Pons (tissue), 1 donor: ENCODE results near the gene SLC1A1.
A peak's percentile ranks its signal among the peaks of the same experiment; 100 is the strongest.
"Not testable (repeated sequence)": the region's sequence is repeated elsewhere in the genome, so short reads cannot be mapped to it uniquely, and the experiment has no call there.

Experiments used
- DNase-seq: peaks from one replicate; pipeline ENCODE4 v3.0.0-alpha.2; 2016; ENCODE audit warnings: low spot score

SLC1A1 gene

GRCh38 chr9:4579001-4579400 is 88.7 kb downstream of the SLC1A1 start:
- no peak for DNase-seq

DNA sequence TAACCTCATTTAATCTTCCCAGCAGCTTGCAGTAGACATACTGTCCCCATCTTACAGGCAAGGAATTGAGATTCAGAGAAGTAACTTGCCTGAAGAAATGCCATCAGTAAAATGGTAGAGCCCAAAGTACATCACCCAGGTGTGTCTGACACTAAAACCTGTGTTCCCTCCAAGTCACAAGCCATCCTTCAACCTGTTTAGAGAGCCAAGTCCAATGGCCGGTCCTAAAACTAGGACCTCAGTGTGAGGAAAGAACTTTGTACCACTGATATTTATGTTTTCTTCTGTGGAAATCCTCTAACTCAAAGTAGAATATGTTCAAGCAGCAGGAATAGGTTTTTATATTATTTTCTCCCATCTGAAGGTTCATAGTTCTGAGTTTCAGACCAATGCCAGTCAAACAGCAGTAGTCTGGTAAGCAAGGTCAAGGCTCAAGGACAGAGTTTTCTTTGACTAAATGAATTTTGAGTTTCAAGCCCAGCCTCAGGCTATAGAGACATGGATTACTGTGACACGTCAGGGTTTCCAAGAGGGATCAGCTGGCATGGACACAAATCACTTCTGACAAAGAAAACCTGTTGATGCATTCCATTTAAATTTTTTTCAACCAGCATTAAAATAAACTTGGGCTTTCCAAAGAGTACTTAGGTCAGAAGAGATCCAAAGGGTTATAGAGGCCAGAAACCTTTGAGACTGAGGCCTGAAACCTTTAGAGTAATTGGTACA is 90.9 kb downstream of the SLC1A1 start:
- no peak for DNase-seq

GRCh38 chr9:4581861-4582565 is 91.7 kb downstream of the SLC1A1 start:
- DNase-seq, result no peak

GRCh38 chr9:4583001-4583400 is 92.7 kb downstream of the SLC1A1 start:
- DNase-seq, result no peak

- no peak for DNase-seq
These were observed 94.4 kb downstream of the SLC1A1 start for GRCh38 chr9:4584636-4585035.

DNA sequence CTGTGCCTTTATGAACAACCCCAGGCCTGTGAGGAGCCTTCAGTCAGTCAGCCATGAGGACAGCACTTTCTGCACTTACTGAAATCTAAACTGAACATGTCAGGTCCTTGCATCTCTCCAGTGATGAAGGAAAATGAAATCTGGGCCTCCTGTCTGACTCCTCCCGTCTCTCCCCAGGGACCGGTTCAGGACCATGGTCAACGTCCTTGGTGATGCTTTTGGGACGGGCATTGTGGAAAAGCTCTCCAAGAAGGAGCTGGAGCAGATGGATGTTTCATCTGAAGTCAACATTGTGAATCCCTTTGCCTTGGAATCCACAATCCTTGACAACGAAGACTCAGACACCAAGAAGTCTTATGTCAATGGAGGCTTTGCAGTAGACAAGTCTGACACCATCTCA is 94.9 kb downstream of the SLC1A1 start:
- no peak for DNase-seq

GRCh38 chr9:4588721-4589120 is 98.5 kb downstream of the SLC1A1 start:
- no peak for DNase-seq

DNA sequence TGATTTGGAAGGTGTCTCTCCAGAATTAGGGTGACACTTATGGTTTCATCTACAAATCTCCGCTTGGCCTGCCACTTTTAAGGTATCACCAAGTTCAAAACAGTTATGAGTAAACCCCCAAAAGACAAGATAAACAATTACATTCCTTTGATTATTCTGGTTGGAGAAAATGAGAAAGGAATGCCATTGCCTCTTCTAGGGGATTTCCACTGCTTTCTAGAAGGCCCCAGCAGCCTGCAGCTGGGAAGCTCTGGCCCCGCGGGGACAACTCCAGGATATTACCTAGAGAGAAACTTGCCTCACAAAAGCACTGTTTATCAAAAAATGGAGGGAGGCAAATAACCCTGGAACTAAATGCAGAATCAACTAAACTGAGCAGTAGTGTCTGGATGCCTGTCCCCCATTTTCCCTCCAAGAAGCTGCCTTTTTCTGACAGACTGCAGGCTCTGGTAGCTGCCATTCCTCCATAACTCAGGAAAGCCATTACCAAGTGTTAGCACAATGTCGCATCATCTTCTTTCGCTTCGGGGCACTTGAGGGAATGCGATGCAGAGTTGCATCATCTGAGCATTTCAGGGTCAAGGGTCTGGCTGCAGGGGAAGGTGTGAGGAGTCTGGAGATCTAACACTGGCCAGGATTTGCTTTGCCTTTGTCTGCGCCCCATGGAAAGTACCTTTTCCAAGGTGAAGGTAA is 100.3 kb downstream of the SLC1A1 start:
- DNase-seq, result no peak

- DNase-seq, result no peak
These were observed 100.8 kb downstream of the SLC1A1 start for GRCh38 chr9:4591123-4591500.

- no peak for DNase-seq
These were observed 102.0 kb downstream of the SLC1A1 start for GRCh38 chr9:4592295-4592694.

- DNase-seq, result no peak
These were observed 102.6 kb downstream of the SLC1A1 start for GRCh38 chr9:4592886-4593285.

- DNase-seq, result no peak
These were observed 104.3 kb downstream of the SLC1A1 start for GRCh38 chr9:4594545-4594944.

GRCh38 chr9:4594994-4595393 is 104.7 kb downstream of the SLC1A1 start:
- DNase-seq, result no peak

- peak; percentile 12 for DNase-seq
These were observed 106.1 kb downstream of the SLC1A1 start for GRCh38 chr9:4596165-4596922.

DNA sequence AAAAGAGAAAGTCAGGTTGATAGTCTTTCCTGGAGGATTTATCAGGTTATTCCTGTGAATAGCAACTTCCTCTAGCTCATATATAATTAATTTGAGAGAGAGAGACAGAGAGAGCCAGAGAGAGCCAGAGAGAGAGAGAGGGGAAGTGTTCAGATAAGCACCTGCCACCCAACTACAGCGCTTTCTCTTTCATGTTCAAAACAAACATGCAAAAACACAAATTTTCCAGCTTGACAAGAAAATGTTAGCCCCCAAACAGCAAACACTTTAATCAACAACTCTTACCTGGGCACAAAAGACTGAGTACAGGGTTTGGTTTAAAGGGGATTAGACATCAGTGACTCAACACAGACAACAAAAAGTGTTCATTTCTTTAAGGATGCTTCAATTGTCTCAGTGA is 110.1 kb downstream of the SLC1A1 start:
- no peak for DNase-seq

DNA sequence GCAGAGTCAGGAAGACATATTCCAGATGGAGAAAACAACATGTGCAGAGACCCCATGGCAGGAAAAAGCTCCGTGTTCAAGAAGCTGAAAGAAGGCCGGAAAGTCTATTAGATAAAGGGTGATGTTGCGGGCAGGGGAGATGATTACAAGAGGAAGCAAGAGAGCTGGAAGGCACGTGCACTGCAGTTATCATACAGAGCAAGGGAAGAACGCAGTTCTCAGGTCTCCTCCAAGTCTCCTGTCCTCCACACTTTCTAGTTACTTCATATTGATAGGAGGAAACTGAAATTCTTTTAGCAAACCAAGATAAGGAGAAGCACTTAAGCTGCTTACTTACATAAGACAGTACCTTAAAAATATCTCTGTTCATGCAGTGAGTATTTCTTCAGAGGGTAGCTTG is 113.6 kb downstream of the SLC1A1 start:
- DNase-seq, result no peak

GRCh38 chr9:4604678-4605095 is 114.4 kb downstream of the SLC1A1 start:
- DNase-seq, result peak; percentile 84

DNA sequence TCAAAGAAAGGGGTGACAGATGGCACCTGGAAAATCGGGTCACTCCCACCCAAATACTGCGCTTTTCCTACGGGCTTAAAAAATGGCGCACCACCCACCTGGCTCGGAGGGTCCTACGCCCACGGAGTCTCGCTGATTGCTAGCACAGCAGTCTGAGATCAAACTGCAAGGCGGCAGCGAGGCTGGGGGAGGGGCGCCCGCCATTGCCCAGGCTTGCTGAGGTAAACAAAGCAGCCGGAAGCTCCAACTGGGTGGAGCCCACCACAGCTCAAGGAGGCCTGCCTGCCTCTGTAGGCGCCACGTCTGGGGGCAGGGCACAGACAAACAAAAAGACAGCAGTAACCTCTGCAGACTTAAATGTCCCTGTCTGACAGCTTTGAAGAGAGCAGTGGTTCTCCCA is 115.8 kb downstream of the SLC1A1 start:
- DNase-seq, result not testable (repeated sequence)

- no peak for DNase-seq
These were observed 124.4 kb downstream of the SLC1A1 start for GRCh38 chr9:4614627-4615026.

DNA sequence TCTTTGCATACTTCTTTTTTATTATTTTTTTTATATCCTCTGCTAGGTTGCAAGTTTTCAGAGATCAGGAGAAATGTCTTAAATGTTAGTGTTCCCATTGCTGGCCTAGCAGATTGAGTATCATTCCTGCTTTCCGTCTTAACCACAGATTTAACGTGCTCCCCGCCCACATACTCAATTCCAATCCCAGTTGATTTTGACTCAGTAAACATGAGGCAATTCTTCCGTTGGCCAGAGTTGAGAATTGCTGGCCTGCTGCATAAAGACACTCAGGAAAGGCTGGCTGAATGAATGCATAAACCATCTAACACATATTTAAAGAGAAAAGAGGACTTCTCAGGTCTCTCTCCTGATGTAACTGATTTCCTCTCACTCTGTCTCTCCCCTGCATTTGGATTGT is 125.0 kb downstream of the SLC1A1 start:
- DNase-seq, result no peak

DNA sequence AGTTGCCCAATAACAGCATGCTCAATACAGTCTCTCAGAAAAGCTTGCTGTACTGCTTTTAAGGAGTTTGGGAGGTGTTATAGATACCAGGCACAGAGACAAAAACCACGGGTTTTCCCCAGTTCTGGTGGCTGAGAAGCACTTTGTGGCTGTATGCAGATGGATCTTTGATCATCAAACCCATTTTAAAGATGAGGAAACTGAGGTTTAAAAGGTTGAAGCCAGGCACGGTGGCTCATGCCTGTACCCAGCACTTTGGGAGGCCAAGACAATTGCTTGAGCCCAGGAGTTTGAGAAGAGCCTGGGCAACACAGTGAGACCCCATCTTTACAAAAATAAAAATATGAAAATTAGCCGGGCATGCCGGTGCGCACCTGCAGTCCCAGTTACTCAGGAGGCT is 125.5 kb downstream of the SLC1A1 start:
- DNase-seq, result no peak

DNA sequence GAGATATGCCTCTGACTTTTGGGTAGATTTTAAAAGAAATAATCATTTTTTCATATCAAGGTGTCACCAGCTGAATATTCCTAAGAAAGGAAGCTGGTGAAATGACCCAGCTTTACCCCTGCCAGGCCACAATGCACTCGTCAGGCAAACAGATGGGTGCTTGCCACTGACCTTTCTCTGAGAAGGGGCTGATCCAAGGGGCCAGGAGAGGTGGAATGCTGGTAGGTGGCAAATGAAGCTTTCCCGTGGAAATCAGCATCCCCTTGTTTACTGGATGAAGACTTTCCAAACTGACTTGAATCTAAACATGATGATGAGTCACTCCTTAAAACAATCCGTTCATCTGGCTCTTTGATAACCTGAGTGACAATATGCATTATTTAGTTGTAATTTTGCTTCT is 127.5 kb downstream of the SLC1A1 start:
- no peak for DNase-seq
